ENCODE results near the gene TOB2.

The TOB2 gene, protein sequence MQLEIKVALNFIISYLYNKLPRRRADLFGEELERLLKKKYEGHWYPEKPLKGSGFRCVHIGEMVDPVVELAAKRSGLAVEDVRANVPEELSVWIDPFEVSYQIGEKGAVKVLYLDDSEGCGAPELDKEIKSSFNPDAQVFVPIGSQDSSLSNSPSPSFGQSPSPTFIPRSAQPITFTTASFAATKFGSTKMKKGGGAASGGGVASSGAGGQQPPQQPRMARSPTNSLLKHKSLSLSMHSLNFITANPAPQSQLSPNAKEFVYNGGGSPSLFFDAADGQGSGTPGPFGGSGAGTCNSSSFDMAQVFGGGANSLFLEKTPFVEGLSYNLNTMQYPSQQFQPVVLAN

DNA sequence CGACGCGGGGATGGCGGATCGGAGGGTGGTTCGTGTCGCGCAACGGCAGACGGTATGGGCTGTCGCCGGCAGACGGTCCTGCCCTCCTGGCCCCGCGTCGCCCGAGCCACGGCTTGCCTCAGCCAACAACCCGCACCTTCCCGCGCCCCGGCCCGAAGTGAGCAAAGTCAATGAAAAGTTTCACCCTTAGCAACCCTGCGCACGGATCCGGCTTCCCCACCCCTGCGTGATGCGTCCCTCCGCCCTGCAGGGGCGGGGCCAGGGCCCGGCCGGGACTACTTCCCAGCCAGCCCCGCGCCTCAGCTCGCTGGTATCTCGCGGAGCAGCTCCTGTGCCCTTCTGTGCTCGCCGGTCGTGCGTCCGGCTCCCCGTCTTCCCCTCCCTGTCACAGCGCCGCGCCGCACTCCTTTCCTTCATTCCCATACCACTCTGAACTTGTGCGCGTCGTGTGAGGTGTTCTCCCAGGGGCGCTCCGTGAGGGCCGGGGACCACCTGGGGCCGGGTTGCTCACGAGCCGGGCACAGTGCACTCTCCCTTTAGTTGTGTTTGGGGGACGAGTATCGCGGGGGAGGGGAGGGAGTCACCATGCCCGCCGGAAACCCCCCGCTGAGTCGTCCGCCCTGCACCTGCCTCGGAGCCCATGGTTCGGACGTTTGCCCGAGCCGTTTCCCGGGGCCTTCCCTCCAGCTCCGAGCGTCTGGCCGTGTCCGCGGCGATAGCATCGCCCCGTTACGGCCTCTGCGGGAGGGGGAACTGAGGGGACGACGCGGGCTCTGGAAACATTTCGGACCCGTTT is at the start of gene TOB2:
TSS of gene TOB2 (minus strand) at position 163 of the 796 bp plus-strand sequence. CDS start 9,456 bp downstream, outside the sequence.
- peak; percentile 92 for DNase-seq

DNA sequence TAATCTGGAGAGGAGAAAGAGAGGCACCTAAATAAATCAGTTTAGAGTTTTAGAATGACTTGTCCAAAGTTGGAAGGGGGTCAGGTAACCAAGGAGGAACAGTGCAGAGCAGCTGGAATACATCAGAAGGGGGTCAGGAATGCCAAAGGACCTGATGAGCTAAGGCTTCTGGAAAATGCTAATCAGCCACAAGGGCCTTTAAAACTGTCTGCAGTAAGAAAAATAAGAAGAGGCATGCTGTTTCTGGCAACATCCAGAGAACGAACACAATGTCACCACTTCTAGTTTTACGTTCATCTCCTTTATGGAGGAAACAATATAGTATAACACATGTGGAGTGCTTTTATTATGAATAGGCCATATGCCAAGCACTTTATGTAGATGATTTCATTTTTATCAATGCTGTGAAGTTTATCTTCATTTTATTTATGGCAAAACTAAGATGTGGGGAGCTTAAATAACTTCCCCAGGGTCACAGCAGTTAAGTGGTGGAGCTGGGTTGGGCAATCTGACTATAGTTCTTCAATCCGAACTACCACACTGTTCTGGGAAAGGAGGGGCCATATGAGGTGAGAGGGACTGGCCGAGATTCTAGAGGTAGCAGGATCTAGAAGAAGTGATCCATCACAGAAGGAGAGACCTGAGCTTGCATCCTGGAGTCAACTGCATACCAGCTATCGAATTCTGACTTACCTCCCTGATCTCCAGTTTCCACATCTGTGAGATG is 44.9 kb upstream of the TOB2 start:
- no peak for DNase-seq

DNA sequence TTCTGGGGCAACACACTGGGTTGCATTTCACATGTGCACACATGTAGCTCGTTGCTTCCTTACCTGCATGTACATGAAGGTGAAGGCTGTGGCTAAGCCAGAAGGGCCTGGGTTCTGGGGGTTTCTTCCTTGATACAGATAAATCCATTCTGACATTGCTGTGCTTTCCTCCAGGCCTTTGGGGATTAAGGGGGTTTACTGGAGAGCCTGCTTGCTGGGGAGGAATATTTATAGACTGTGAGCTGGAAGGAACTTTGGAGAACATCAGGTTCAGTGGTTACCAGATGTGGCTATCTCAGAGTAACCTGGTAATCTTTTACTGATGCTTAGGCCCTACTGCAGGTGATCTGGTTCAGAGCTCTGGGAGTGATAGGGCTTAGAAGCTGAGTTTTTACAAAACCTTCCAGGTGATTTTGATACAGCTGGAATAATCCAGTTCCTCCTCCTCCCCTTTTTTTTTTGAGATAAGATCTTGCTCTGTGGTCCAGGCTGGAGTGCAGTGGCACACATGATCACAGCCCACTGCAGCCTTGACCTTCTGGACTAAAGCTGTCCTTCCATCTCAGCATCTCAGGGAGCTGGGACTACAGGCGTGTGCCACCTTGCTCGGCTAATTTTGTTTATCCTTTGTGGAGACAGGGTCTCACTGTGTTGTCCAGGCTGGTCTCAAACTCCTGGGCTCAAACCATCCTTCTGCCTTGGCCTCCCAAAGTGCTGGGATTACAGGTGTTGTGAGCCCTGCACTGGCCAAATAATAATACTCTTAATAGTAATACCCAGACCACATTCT is 42.2 kb upstream of the TOB2 start:
- no peak for DNase-seq

DNA sequence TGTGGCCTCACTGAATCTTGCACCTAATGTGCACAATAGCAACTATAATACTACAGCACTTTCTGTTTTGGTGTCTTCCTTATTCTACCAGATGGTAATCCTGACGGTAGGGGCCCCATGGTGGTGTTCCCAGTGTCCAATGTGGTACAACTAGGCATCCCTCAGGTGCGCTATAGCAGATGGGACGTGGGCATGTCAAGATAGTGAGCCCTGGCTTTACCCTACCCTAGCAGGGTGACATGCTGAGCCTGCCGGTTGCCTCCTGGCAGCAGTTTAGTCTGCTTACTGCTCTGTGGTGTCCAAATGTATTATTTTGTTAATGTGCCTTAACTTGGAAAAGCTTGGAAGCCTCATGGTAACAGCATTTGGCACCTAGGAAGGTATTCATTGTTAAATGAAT is 41.5 kb upstream of the TOB2 start:
- DNase-seq = no peak

DNA sequence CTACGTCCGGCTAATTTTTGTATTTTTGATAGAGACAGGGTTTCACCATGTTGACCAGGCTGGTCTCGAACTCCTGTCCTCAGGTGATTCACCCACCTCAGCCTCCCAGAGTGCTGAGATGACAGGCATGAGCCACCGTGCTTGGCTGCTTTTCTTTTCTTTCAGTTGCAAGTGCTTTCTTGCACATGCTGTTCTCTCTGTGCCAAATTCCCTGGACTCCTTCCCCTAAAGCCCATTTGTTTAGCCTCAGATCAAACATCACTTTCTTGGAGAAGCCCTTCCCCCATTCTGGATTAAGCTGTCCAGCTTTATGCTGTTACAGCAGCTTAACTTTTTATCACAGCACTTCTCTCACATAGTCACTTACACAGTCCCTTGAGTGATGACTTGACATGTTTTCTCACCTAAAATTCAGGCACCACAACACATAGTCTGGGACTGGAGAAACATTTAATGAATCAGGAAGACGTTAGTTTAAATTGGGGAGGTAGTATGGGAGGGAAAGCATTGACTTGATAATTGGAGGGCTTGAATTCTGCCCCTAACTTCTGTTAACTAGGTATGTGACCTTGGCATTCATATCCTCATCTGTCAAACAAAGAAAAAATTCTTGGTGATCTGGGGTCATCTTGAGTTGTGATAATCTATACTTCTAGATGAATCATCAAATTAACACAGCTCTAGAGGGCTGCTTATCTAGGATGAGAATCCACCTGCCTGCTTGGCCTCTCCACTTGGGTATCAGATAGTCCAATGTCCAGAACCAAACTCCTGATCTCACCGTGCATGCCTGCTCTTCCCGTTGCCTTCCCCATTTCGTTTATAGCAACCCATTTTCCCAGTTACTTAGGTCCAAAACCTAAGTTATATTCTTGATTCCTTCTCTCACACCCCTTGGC is 40.7 kb upstream of the TOB2 start:
- DNase-seq = no peak

DNA sequence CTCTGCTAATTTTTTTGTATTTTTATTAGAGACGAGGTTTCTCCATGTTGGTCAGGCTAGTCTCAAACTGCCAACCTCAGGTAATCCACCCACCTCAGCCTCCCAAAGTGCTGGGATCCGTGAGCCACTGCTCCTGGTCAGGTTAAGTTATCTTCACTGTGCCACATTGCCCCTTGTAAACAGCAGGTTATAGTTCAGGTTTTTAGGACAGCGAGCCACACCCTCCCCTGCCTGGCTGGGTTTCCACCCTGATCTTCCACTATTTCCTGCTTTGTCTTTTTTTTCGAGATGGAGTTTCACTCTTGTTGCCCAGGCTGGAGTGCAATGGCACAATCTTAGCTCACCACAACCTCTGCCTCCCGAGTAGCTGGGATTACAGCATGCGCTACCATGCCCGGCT is 38.4 kb upstream of the TOB2 start:
- DNase-seq = no peak

DNA sequence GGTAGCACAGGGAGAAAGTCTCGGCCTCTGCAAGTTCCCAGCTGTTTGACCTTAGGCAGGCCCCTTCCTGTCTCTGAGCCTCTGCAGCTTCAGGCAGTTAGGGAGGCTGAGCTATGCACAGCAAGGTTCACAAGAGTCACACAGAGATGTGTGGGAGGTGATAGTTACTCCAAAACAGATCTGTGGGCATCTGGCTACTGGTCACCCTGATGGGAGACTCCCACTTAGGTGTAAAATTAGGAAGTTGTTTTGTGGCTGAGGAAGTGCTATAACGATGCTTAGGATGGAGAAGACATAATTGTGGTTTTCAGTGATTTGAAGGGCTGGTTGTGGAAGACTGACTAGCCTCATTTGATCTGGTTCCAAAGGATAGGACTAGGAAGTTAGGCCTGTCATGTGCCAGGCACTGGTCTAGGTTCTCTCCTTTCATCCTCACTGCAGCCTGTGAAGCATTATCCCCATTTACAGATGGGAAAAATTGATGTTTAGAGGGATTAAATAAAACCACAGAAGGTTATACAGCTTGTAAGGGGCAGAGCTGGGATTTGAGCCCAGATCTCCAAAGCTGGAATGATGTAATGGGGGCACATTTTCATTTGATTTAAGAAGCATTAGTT is 35.8 kb upstream of the TOB2 start:
- no peak for DNase-seq

DNA sequence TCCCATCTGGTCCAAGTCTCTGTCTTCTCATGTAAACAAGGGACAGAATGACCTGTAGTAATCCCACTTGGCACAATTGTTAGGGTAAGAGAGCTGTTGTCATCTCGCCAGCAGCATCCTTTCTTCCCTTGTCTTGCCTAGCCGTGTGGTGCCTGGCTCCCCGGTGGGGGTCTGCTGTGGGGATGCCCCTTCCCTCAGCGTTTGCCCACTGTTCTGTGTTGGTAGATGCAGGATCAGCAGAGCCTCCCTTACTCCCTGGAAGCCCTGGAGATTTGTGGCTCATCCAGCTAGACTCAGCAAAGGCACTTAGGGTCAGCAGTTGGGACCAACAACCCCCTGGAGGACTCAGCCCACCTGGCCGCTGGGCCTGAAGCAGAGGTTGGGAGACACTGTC is 35.3 kb upstream of the TOB2 start:
- DNase-seq = no peak

DNA sequence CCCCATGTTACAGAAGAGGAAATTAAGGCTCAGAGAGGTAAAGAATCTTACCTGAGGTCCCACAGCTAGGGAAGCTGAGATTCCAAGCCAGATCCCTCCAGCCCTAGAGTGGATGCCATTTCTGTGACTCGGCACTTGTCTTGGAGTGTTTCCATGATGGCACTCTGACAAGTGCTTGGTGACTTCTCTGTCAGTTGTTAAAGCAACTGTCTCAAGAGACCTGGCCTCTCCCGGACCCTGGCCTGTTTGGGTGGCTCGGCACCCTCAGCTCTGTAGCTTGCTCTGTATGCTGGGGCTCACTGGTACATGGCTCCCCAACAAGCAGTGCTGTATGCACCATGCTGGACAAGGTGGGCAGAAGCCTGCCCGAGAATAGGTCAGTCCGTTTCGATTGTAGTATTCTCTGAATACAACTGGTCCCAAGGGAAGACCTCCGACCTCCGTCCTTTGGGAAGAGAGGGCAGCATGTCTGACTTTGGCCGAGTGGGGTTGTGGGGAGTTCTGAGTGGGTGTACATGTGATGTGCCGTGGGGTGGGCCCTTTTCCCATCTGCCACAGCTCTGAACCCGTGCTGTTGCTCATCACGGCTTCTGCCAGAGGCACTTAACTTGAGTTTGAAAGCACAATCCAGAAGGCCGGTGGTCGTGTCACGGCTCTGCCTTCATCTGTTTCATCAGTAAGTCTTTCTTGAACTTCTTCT is 34.7 kb upstream of the TOB2 start:
- no peak for DNase-seq

DNA sequence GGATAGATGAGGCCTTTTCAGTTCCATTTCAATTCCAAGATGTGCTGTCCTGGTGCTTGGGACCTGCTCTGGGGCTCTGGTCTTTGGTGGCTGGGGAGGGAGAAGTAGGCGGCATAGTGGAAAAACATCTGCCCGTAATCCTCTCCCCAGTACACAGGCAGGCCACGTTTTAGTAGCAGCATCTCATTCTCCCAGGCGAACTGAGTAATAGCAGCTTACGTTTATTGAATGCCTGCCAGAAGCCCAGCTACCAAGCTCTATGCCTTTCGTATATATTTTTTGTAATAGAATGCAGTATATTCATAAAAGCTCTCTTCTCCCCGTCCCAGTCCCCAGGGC is 33.8 kb upstream of the TOB2 start:
- DNase-seq = no peak

DNA sequence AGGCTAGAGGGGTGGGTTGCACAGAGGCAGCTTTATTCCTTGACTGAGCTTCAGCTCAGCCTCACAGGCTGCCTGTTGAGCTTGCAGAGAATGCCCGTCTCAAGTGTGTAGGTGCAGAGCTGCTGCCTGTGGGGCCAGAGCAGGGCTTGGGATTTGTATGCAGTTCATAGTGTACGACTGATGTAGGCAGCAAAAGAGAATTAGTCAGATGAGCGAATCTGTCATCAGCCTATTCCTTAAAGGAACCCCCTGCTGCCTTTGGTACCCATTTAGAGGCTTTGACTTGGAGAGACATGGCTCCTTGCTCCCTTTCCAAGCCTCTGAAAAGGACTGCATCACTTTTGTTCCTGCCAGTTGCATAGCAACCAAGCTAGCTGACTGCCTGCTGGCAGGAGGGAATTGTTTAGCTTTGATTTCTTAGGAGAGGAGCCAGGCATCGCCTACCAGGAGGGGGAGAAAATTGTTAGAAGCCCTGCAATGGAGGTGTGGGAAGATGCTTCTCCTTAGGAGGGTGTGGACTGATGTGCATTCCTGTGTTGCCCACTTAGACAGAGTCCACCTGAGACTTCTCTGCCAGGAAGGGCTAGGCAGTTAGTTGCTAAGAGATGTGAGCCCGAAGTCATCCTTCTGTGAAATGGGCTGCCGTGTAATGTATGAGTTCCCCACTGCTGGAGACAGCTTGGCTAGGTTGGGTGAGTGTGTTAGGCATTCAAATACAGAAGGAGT is 33.2 kb upstream of the TOB2 start:
- no peak for DNase-seq

DNA sequence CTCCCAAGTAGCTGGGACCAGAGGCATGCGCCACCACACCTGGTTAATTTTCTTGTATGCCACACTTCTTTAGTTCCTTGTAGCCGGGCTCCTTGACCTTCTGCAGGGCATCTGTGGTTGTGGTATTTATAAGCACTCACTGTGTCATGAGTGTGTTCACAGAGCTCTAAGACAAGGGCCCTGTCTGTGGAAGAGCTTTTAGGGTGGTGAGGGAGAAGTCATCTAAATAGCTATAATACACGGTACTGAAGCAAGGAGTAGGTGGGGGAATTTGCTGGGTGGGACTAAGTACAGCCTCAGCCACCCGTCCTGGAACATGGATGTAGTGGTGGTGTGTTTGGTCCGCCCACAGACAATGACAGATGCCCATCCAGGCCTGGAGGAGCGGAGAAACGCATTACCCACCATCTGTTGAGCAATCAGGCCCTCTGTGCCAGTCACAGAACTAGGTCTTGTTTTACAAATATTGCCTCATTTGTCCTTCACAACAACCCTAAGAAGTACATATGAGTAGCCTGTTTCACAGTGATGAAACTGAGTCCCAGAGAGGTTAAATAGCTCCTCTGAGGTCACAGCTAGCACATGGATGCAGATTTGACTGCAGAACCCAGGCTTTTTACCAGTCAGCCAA is 32.4 kb upstream of the TOB2 start:
- DNase-seq = no peak

DNA sequence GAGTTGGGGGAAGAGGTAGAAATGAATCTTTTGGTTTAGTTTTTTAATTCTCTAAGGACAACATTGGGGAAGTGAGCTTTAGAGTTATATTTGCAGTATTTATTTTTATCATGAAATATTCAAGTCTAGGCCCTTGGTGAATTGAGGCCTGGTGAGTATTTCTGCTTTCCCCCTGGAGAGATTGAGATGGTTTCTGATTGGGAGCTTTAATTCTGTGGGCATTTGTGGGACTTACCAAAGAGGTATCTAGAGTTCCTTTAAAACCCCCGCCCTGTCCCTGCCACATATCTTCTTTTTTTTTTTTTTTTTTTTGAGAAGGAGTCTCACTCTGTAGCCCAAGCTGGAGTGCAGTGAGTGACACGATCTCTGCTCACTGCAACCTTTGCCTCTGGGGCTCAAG is 31.9 kb upstream of the TOB2 start:
- DNase-seq = no peak

DNA sequence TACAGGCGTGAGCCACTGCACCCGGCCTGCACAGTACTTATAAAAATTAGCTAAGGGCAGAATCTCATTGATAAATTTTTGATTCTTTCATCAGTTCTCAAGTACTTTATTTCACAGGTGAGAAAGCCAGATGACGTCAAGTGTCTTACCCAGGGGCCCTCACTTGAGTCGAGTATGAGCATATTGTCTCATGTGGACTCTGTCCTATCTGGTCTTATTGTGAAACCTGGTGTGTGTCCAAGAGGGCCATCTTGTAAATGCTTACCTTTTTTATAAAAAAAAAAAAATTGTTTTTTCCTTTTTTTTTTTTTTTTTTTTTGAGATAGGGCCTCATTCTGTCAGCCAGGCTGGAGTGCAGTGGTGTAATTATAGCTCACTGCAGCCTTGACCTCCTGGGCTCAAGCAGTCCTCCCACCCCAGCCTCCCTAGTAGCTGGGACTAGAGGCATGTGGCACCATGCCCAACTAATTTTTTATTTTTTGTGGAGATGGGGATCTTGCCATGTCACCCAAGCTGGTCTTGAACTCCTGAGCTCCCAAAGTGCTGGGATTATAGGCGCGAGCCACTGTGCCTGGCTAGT is 28.4 kb upstream of the TOB2 start:
- DNase-seq = no peak

DNA sequence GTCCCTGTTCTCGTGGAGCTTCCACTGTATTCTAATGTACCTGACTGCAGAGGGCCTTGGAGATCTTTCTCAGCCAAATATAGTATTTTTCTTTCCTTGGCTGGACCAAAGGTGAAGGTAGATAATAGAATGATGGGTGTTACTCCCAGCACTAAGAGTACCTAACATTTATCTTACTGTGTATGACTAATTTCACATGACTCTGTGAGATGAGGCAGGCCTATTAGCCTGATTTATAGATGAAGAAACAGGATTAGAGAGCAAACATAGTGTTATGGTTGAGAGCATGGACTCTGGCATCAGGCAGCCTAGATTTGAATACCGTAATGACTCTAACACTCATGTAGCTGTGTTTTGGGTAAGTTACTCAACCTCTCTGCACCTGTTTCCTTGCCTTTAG is 25.0 kb upstream of the TOB2 start:
- no peak for DNase-seq

DNA sequence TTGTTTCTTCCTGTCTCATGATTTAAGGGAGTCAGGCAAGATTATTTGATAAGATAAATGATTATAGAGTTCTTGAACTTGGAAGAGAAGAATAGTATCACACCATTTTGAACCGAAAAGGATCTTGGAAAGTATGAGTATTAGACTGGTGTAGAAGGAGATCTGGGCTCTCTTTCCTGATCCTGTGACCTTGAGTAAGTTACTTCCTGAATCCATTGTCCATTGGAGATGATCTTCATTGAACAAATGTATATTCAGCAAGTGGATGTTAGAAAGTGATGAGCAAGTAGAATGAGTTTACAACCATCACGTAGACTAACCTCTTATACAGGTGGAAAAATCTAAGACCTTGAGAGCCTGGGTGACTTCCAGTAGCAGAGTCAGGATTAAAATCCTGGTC is 24.3 kb upstream of the TOB2 start:
- no peak for DNase-seq

DNA sequence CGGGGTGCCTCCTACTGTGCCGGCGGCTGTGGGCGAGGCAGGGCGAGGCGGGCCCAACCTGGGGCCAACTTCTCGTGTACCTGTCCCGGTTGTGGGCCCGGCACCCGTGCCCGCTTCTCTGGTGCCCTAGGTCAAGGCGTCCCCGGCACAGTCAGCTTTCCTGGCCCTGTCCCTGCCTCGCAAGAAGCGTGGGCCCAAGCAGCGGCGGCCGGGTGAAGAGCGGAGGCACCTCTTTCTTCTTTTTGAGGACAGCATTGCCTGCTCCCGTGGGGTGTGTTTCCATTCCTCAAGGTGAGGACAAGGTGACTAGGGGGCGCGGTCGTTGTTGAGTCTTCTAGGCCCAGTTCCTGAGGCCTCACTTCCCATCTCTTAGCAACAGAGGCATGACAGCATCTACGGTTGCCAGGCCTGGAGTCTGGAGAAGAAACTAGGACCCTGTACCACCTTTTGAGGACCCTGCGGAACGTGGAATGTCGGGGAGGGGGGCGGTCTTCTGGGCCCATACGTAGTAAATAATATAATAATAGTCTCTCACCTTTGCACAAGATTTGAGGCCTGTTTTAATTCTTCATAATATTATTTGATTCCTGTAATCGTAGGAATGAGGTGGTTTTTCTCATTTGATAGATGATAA is 22.7 kb upstream of the TOB2 start:
- DNase-seq = no peak

DNA sequence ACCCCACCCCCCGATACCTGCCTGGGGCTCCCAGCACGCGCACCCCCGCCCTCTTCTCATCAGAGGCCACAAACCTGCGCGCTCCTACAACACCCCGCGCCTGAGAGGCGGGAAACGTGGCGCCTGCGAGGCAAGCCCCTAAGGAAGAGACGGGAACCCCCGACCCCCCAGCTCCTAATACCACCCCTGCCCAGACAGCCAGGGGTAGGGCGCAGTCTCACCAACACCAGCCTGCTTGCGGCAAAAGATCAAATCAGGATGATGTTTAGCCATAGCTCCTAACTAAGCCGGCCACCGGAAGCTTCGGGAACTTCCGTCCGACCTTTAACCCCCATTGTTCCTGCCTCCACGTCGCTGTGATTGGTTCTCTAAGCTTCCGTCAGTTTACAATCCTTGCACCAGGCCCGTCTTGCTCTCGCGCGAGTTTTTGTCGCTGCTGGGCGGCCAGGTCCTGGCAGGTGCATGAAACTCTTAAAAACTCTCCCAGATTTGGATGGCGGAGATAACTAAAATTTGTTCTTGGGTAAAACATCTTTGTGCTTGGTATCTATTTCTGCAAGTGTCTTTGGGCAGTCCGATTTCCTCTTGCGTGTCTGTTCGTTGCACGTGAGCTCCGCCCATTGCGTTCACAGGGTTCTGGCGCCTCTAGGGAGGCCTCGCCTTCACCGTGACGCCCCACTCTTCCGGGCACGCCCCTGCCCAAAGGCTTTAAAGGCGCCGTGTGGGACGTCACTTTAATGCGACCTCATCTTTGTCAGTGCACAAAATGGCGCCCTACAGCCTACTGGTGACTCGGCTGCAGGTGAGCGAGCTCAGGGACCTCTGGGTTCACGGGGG is 22.0 kb upstream of the TOB2 start, which contains the start of the genes ACO2 and PHF5A:
TSS of gene ACO2 (plus strand) at position 737 of the 837 bp plus-strand sequence. CDS start at position 767, 30 bp downstream.
TSS of gene PHF5A (minus strand) at position 312 of the 837 bp plus-strand sequence. CDS start at position 273, 39 bp downstream.
- DNase-seq = peak; percentile 96

All from stimulated activated naive CD4-positive, alpha-beta T cell treated with Interleukin-2 at 50 U/mL for 16 hours (primary cell).